Gastroesophageal sphincter (tissue), 4 donors: ENCODE results near the gene ASIC4. TPM values are rescaled to one million over a fixed set of nuclear protein-coding genes. Genes with fewer than 3 reads are reported as not detected.

Experiments used
- ATAC-seq: fragments of 150-250 bp; one replicate; pipeline ENCODE4 v1.9.1; 2016; ENCODE audit warnings: mild to moderate bottlenecking, moderate library complexity
- H3K27ac ChIP-seq, 4 donors: fragments of 200-600 bp; sonication (generic) in 3 of 4; 1 replicate in 3 of 4; 2 replicates in 1 of 4; pipeline ENCODE4 v1.5.1; 2016 to 2019
- H3K27me3 ChIP-seq: fragments of 200-600 bp; sonication (generic); one replicate; pipeline ENCODE4 v1.5.1; 2019
- H3K36me3 ChIP-seq, 2 donors: fragments of 200-600 bp; sonication (generic); one replicate each; pipeline ENCODE4 v1.5.1; 2019; ENCODE audit warnings: control low read depth in 1 of 2
- H3K4me1 ChIP-seq, 3 donors: fragments of 200-600 bp; sonication (generic); 1 replicate in 2 of 3; 2 replicates in 1 of 3; pipeline ENCODE4 v1.5.1; 2016 to 2019; ENCODE audit warnings: control low read depth in 2 of 3
- H3K4me3 ChIP-seq, 2 donors: fragments of 200-600 bp; sonication (generic); one replicate each; pipeline ENCODE4 v1.5.1; 2019; ENCODE audit warnings: mild to moderate bottlenecking in 1 of 2, moderate library complexity in 1 of 2
- H3K9me3 ChIP-seq, 3 donors: fragments of 200-600 bp; sonication (generic); one replicate each; pipeline ENCODE4 v1.5.1; 2017 to 2019; ENCODE audit warnings: control low read depth in 2 of 3
- EP300 ChIP-seq: sonication (generic); formaldehyde crosslinking; IDR thresholded peaks from one replicate; pipeline ENCODE4 v1.6.1; 2017; ENCODE audit warnings: antibody characterized with exemption, mild to moderate bottlenecking
- POLR2A ChIP-seq, 2 donors: fragments of 450-650 bp; IDR thresholded peaks; one replicate each; pipeline ENCODE4 v1.6.1; 2017; ENCODE audit warnings: antibody characterized with exemption in 2 of 2, mild to moderate bottlenecking in 2 of 2, moderate library complexity in 1 of 2
- POLR2AphosphoS5 ChIP-seq: sonication (generic); formaldehyde crosslinking; IDR thresholded peaks from one replicate; pipeline ENCODE4 v1.6.1; 2017; ENCODE audit warnings: antibody characterized with exemption
- WGBS, 2 donors: methylation state at CpG; one replicate each; pipeline ENCODE4 v1.1.5; 2018; ENCODE audit warnings: low coverage in 1 of 2; 5-methylcytosine and 5-hydroxymethylcytosine counted together
- total RNA-seq, 4 donors: library from RNA; depleted of rRNA; stranded (reverse); fragments of >200 nt; gene quantifications; one replicate each; pipeline ENCODE4 v1.1.0, GENCODE V29; 2016
- TF ChIP-seq, protein P1 (sequence below), 4 experiments: fragments of 200-600 bp in 2 of 4; fragments of 450-650 bp in 2 of 4; sonication (generic) in 1 of 4; IDR thresholded peaks; one replicate each; pipeline ENCODE4 v1.5.1; 2017 to 2019; ENCODE audit warnings: antibody characterized with exemption in 4 of 4, mild to moderate bottlenecking in 2 of 4, moderate library complexity in 2 of 4

The ASIC4 gene
- total RNA-seq, 4 donors from 2014 or later = 0.16 TPM; not detected in 3

DNA sequence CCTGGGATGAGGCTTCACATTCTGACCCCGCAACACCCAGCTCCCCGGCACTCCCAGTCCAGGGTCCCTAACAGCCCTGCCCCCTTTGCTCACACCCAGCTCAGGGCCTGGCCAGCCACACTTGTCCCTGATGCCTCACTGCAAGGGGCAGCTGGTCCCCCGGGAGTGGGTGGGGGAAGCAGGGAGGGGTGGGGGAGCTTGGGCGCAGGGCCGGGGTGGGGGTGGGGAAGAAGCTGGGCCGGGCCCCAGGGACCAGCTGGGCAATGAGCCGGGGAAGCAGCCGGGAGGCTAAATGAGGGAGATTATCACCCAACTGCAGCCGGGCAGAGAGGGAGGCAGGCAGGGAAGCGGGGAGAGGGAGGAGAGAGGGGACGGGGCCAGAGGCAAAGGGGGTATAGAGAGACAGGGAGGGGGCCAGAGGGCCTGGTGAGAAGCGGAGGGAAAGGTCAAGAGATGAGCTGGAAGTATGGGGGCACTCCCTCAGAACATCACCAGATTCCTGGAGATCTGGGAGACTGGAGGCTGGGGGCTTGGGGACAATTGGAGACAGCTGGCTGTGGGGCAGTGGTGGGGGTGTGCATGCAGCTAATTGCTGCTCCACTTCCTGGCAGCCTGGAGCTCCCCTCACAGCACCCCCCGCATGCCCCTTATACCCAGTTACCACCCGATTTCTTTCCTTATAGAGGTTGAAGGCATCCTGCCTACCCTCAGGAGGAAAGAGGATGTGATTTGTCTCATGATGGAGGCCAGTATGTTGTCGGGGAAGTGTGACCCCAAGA, 2.5 kb upstream of the ASIC4 start:
- Histone ChIP-seq H3K9me3 (no peaks in the 10 kb centered on the region), H3K4me3 (no peak overlapping the region), H3K27me3 (peaks cover 55% of the 10 kb centered on the region), H3K36me3 (peaks cover 0 to 8% of the 10 kb centered on the region in 2 donors), H3K27ac (no peak overlapping the region), H3K4me1 (peaks cover 0 to 41% (median 16%) of the 10 kb centered on the region in 3 donors)
- no peak for ATAC-seq
- WGBS, 2 donors = 18 to 70% methylated on average over 5 to 8 of the region's 15 CpGs
- TF ChIP-seq POLR2A (IDR thresholded peaks at IDR 0.05) (no peak), EP300 (no peak), POLR2AphosphoS5 (no peak)
- TF ChIP-seq, protein P1, sequence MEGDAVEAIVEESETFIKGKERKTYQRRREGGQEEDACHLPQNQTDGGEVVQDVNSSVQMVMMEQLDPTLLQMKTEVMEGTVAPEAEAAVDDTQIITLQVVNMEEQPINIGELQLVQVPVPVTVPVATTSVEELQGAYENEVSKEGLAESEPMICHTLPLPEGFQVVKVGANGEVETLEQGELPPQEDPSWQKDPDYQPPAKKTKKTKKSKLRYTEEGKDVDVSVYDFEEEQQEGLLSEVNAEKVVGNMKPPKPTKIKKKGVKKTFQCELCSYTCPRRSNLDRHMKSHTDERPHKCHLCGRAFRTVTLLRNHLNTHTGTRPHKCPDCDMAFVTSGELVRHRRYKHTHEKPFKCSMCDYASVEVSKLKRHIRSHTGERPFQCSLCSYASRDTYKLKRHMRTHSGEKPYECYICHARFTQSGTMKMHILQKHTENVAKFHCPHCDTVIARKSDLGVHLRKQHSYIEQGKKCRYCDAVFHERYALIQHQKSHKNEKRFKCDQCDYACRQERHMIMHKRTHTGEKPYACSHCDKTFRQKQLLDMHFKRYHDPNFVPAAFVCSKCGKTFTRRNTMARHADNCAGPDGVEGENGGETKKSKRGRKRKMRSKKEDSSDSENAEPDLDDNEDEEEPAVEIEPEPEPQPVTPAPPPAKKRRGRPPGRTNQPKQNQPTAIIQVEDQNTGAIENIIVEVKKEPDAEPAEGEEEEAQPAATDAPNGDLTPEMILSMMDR (IDR thresholded peaks at IDR 0.05) = no peak

DNA sequence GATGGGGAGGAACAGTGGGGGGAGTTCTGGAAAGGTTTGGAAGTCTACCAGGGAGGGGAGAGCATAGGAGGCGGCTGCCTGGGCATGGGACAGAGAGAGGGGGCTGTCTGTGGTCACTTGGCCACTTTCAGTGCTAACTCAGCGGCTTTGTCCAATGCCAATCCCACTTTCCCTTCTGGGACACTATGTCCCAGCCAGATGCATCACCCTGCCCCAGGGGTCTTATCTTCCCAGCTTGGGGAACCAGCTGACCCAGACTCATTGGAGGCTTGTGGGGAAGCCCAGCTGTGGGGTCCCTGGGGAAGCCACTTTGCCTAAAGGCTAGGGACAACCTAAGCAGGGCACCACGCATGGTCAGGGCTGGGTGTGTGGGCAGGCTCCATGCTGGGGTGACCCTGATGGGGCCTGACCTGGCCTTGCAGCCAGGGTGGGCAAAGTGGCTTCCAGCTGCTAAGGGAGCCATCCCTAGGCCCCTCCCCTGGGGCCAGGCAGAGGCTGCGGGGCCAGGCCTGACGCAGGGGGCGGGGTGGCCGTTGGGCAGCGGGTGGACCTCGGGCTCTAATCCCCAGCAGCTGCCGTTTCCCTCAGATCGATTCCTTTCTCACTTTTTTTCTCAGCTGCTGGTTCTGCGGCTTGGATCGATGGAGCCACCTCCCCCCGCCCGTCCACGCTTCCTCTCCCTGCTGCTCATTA, 1.6 kb upstream of the ASIC4 start:
- Histone ChIP-seq H3K4me1 (peaks cover 0 to 47% (median 16%) of the 10 kb centered on the region in 3 donors), H3K27ac (no peak overlapping the region), H3K36me3 (no peaks in the 10 kb centered on the region), H3K4me3 (no peak overlapping the region), H3K9me3 (no peaks in the 10 kb centered on the region), H3K27me3 (peaks cover 63% of the 10 kb centered on the region)
- no peak for ATAC-seq
- TF ChIP-seq, protein P1 (IDR thresholded peaks at IDR 0.05) = no peak
- TF ChIP-seq EP300 (no peak), POLR2A (IDR thresholded peaks at IDR 0.05) (no peak), POLR2AphosphoS5 (no peak)
- WGBS, 2 donors = 60 to 89% methylated on average over 1 to 2 of the region's 16 CpGs

DNA sequence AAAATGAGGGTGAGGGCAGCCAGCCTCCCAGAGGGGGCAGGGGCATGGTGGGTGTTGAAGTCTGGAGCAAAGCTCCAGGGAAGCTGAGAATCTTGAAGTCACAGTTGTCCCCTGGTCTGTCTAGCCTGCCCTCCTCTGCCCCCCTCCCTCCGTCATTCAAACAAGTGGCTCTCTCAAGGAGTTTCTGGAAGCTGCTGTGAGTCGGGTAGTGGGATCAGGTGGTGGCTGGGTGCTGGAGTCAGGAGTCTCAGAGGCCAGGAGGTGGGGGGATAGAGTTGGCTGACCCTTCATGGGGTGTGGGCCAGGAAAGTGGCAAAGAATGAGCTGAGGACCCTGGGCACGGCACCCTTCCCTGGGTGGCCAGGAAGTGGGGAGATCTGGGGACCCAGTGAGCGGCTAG, 495 bp upstream of the ASIC4 start:
- Histone ChIP-seq H3K36me3 (no peaks in the 10 kb centered on the region), H3K9me3 (no peaks in the 10 kb centered on the region), H3K4me1 (peaks cover 0 to 39% (median 15%) of the 10 kb centered on the region in 3 donors), H3K27ac (no peak overlapping the region), H3K4me3 (no peak overlapping the region), H3K27me3 (peaks cover 61% of the 10 kb centered on the region)
- 24 to 34% methylated on average over 3 to 4 of the region's 4 CpGs for WGBS, 2 donors
- ATAC-seq = no peak
- no peak for TF ChIP-seq POLR2AphosphoS5
- TF ChIP-seq EP300 = no peak
- no peak for TF ChIP-seq POLR2A (IDR thresholded peaks at IDR 0.05)
- TF ChIP-seq, protein P1 (IDR thresholded peaks at IDR 0.05) = no peak

DNA sequence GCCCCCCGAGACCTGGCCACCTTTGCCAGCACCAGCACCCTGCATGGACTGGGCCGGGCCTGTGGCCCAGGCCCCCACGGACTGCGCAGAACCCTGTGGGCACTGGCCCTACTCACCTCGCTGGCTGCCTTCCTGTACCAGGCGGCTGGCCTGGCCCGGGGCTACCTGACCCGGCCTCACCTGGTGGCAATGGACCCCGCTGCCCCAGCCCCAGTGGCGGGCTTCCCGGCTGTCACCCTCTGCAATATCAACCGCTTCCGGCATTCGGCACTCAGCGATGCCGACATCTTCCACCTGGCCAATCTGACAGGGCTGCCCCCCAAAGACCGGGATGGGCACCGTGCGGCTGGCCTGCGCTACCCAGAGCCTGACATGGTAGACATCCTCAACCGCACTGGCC, 554 bp downstream of the ASIC4 start:
- Histone ChIP-seq H3K9me3 (no peaks in the 10 kb centered on the region), H3K4me3 (no peak overlapping the region), H3K4me1 (peaks cover 0 to 29% (median 6%) of the 10 kb centered on the region in 3 donors), H3K36me3 (no peaks in the 10 kb centered on the region), H3K27ac (no peak overlapping the region), H3K27me3 (peaks cover 58% of the 10 kb centered on the region)
- 80% methylated on average over 1 of the region's 21 CpGs; no CpG with 5 or more reads in 1 of the 2 donors for WGBS, 2 donors
- TF ChIP-seq, protein P1 (IDR thresholded peaks at IDR 0.05) = no peak
- TF ChIP-seq EP300 (no peak), POLR2AphosphoS5 (no peak), POLR2A (IDR thresholded peaks at IDR 0.05) (no peak)
- no peak for ATAC-seq
